Embryonic facial prominence (tissue), 1 donor: ENCODE measurements around the gene FBXL17.

Source experiments
- DNase-seq: peaks from one replicate; pipeline ENCODE4 v3.0.0-alpha.2; 2016; ENCODE audit errors: extremely low spot score

FBXL17 gene

DNA sequence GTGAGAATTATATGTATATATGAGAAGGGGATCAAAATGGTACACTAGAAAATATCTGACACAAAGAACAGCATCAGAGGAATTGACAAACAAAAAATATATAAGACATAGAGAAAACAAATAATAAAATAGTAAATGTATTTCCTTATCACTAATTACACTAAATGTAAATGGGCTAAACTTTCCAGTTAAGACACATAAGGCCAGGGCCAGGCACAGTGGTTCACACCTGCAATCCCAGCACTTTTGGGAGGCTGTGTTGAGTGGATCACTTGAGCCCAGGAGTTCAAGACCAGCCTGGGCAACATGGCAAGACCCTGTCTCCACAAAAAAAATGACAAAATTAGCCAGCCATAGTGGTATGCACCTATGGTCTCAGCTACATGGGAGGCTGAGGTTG lies 8.5 kb downstream of the FBXL17 start:
- no peak for DNase-seq

DNA sequence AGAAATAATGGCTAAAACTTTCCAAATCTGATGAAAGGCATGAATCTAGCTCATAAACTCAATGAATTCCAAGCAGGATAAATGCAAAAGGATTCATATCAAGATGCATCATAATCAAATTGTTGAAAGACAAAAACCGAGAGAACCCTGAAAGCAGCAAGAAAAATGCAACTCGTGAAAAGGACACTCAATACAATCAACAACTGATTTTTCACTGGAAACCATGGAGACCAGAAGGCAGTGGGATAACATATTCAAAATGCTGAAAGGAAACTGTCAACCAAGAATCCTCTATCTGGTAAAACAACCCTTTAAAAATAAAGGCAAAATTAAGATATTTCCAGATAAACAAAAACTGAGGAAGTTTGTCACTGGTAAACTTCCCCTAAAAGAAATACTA lies 9.5 kb downstream of the FBXL17 start:
- no peak for DNase-seq

DNA sequence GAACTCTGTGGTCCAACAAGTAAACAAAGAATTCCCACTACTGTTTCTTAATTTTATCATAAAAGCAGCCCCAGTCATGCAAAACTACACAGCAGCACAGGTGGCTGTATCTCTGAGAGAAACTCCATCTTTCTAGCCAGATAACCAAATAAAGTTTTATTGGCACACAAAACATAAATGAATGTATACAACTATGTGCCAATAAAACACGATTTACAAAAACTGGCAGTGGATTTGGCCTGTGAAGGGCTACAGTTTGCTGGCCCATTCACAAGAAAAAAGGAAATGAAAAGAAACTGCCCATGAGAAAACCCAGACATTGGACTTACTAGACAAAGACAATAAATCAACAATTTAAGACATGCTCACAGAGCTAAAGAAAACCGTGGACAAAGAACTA lies 10.6 kb downstream of the FBXL17 start:
- no peak for DNase-seq

DNA sequence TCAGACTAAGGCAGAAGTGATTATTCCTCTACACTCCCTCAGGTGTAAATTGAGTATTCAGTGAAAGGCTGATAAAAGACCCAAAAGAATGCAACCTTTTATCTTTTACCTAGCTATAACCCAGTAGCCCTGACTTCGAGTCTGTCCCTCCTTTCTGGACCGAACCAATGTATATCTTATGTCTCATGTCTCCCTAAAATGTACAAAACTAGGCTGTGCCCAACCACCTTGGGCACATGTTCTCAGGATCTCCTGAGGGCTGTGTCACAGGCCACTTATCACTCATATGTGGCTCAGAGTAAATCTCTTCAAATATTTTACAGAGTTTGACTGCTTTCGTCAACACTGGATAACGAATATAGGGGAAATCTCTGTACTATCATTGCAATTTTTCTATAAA lies 12.7 kb downstream of the FBXL17 start:
- DNase-seq, result no peak

DNA sequence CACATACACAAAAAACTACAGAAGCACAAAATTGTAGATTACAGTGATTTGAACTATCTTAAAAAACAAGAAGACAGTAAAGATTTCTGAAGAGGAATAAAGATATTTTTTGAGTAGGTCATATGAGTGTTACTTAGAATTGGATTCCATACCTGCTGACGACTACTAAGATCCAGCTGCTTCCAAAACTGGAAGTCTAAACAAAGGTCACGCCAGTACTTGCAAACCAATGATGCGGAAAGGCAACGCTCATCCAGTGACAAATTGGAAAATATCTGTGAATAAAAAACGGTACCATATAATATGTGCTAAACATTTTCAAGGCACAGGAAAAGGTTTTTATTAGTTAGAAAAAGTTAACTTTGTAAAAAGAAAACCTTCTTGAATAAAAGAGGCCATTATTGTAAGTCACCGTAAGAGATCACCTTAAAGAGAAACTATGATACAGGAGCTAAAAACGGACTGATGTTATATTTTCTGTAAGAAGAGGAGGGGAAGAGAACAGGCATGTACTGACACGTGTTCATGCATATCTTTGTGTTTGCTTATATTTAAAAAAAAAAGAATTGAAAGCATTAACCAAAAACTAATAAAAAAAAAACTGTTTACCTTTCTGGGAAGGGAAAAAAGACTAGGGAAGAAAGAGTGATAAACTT lies 14.1 kb downstream of the FBXL17 start:
- DNase-seq, result no peak

DNA sequence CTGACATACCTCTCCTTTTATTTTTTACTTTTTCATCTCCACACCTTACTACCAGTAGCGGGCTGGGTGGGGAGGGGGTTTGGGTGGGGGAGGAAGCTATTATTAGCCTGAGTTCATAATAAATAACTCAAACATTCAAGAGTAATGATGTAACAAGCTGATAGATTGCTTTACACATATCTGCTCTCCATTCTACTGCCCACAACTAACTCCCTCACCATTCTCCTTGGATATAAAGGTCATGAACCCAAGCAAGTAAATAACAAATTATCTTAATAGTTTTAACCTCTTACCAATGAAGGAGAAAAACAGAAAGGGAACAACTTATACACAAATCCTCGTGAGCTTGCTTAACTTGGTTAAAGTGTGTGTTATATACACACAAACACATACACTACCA lies 15.4 kb downstream of the FBXL17 start:
- no peak for DNase-seq

DNA sequence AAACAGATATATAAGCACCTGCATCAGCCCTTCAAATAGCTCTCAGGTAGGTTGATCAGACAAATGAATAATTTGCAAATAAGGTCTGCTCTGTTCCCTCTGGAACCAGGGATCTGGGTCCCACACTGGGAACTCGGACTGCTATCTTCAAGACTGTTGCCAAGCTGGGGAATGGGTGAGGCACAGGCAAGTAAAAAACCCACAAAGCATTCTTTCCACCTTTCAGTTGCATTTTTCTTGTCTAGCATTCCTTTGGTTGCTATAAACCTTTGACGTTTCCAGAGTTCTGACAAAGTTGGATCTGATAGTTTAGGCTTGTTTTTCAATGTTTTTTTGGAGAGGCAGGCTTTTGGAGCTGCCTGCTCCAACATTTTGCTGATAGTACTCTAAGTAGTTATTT lies 20.1 kb downstream of the FBXL17 start:
- no peak for DNase-seq

DNA sequence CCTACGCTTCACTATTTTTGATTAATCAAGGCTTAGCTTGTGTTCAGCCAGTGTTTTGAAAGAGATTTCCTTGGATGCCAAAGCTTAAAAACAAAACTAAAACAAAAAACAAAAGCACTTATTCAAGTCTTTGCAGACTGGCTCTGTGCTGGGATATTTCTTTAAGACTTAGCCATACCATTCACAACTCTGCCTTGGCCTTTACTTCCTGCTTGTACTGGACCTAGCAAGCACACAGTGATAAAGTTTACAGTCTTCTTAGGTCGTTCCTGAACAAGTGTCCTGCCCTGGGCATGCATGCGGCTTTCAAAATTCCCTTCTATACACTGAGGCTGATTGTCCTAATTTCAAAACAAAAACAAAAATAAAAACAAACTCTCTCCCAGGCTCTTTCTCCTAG lies 20.7 kb downstream of the FBXL17 start:
- DNase-seq, result no peak

DNA sequence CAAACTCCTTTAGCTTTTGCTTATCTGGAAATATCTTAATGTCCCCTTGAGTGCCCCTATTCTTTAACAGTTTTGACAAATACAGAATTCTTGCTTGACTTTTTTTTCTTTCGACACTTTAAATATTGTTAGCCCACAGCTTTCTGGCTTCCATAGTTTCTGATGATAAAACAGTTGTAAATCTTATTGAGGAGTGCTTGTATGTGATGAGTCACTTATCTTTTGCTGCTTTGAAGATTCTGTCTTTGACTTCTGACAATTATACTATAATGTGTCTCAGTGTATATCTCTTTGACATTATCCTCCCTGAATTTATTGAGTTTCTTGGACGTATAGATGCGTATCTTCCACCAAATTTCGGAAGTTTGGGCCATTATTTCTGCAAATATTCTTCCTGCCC lies 21.6 kb downstream of the FBXL17 start:
- no peak for DNase-seq

DNA sequence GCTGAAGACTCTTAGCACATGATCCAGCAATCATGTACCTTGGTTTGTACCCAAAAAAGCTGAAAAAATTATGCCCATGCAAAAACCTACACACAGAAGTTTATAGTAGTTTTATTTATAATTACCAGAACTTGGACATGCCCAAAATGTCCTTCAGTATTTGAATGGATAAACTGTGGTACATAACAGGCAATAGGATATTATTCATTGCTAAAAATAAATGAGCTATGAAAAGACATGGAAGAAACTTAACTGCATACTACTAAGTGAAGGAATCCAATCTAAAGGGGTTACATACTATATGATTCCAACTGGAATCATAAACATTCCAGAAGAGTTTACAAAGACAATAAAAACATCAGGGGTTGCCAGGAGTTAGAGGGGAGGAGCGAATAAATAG lies 25.6 kb downstream of the FBXL17 start:
- DNase-seq, result no peak

DNA sequence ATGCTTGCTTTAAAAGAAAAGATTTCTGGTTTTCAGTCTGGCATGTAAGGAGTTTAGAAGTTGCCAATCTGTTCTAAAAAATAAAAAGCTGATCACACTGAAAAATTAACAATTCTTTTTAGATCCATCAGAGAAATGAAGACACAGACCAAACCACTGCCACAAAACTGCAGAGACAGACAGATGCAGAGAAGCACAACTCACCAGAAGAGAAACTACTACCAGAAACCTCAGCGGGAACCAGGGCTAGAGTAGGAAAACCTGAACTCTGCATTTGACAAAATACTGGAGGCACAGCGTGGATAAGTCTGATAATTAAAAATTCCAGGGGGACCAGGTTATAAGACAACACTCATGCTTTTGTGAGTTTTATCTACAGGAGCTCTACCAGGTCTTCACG lies 28.8 kb downstream of the FBXL17 start:
- no peak for DNase-seq

DNA sequence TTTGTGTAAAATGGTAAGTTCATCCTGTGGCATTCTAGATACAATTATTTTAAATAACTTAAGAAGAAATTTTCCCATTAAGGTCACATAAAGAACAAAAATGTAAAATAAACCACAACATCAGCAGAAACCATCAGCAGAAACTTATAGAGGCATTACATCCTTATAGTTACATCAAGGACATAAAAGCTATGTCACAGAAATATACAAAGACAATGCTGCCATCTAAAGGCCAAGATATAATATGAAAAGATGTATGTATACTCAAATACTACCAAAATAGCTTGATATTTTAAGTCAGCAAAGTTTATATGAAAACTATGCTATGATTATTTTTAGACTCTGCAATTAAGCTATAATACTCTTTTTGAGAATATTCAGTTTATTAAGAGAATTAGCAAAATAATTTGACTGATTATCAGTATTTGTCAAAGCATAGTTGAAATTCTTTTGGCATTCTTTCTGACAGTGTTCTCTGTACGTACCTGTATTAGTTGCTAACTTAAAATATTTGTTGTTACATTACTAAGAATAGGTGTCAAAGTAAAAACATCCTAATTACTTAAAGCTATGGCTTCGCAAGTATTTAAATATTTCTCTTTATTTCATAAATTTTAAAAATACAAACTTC lies 36.2 kb downstream of the FBXL17 start:
- peak; percentile 58 for DNase-seq

DNA sequence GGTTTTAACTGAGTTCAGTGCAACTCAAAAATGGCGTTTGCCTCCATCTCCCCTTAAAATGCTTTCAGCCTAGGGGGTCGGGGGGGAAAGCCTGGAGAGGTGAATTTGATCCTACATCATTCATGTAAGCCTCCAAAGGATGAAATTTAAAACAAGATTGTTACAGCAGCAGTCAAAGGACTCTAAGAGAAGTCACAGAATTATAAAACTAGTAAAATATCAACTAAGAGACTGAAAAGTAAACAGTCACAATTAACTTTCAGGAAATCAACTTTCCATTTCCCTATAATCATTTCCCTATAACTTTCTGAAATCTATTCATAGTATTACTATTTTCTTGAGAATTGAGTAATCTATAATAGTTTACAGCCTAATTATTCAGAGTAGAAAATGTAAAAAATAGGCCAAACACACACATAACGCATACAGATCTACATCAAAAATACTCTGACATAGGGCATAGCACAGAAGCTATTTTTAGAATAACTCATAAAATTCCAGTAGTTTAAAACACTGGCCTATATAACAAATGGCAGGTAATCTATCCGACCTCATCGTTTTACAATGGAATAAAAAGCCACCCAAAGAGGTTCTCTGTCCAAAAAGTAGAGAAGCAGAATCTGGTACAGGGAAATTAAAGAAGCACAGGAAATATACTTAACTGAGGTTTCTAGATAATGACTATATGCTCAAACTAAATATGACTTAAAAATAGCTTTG lies 37.6 kb downstream of the FBXL17 start:
- DNase-seq, result no peak

DNA sequence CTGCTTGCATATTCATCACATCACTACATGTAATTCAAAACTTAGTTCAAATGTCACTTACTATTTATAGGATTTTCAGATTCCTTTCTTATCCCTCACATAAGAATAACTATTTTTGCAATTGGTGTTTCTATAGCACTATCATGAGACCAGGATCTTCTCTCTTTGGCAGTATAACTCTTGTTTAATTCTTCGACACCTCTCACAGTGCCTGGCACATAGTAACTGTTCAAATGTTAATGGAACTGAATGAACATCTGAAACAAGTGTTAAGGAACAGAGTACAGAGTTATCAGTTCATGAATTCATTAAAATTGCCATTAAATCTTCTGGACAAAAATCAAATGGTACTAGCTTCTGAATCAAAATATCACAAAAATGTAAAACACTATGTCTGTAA lies 40.0 kb downstream of the FBXL17 start:
- no peak for DNase-seq

DNA sequence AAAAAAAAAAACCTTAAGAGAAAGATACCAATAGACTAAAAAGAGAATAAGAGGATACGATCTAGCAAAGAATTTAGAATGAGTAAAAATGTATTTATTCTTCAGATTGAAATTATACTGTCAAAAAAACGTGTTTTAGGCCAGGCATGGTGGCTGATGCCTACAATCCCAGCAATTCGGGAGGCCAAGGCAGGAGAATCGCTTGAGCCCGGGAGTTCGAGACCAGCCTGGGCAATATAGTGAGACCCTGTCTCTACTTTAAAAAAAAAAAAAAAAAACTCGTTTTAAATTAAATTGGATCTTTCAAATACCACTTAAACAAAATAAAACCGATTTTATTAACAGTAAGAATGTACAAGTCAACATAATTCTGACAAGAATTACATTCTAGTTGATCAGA lies 41.8 kb downstream of the FBXL17 start:
- no peak for DNase-seq

DNA sequence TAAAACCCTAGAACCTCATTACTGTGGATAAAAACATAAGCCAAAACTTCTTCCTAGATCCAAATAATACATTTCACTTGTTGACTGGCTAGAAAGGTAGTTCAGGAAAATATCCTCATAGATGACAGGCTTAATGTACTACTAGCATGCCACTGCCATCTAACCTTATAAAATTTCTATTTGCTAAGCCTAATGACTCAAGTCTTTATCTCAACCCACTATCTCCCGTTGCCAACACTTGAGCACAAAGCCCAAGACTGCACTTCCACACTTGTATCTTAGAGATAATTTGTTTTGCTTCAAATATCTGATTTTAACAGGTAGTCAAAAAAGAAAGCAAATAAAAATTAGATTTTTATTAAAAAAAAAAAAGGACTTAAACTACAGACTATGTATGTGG lies 42.7 kb downstream of the FBXL17 start:
- no peak for DNase-seq

DNA sequence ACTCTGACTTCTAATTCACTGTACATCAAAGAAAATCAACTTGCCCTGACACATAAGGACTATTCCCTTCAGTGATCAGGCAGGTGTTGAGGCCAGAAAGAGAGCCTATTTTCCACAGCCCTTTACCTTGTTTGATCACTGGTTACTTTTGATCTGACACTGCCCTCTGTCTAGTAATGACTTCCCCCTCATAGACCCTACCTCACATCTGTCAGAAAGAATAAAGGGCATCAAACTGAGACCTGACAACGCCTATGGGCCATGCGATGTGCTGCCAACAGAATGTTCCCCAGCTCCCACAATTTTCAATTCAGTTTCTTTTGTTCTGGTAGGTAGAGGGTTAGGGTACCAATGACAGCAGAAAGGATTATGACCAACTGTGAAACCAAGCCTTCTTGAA lies 47.7 kb downstream of the FBXL17 start:
- DNase-seq, result no peak

DNA sequence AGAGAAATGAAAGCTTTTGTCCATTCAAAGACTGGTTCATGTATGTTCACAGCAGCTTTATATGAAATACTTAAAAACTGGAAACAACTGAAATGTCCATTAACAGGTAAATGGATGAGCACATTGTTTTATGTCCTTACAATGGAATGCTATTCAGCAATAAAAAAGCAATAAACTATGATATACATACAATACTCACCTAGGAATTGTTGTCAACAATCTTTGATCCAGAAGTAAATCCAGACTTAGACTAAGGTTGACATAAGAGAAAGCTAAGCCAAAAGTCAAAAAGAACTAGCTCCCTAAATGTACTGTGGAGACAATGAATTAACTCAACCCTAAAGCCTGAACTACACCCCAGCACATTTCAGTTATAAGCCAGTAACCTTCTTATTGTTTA lies 54.9 kb downstream of the FBXL17 start:
- DNase-seq, result no peak

DNA sequence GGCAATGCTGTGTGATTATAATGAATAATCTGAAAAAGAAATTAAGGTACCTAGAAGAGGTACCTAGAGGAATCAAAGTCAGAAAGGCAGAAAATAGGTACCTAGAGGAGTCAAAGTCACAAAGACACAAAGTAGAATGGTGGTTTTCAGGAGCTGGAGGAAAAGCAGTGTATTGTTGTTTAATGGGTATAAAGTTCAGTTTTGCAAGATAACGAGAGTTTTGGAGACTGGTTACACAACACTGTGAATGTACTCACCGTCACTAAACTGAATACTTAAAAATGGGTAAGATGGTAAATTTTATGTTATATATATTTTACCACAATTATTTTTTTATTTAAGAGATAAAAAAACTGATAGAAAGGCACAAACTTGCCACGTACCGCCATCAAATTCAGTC lies 57.0 kb downstream of the FBXL17 start:
- no peak for DNase-seq

DNA sequence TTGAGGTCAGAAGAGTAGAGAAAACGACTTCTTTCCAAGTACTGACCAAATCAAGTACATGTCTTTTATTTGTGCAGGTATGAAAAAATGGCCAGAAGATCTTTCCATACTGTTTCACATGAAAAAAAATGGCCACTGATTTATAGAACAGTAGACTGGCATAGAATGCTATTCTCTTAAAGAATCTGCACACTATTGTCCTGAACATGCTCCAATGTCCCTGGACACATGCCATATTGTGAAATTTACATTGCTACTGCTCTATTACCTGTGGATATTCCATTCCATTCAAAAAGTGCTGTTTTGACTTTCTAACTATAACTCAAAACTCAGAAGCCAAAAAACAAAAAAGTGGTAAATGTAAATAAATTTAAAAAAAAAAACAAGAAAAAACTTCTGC lies 60.6 kb downstream of the FBXL17 start:
- DNase-seq, result no peak

DNA sequence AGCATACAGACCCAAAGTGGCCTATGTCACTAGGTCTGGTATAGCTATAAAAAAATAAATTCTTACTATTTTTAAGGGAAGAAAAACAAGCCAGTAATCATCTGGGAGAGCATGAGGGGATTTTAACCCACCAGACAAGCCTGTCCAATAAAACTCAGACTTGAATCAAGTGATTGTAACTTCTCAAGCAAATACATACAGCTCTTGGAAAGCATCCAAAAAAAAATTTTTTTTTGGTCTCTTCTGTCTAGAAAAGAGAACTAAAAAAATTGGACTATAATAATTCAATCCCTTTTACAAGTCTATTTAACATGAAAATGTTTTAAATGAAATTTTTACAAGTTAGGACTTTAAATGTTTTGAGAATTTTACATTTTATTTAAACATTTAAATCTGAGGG lies 61.7 kb downstream of the FBXL17 start:
- DNase-seq, result no peak

DNA sequence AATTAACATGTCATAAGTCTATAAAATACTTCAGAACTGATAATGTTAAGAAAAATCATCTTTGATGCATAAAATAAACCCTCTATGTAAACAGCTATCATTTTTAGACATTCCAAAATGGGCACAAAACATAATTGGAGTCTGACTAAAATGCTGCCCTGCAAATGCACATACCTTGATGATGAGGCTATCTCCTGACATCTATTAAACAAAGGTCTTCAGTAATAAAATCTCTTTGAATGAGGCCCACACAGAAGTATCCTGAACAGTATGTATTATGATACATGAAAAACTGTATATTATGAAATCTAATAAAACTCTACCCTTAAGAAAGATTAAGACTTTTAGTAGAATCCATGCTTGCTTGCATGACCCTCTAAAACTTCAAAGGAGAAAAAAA lies 66.1 kb downstream of the FBXL17 start:
- no peak for DNase-seq

DNA sequence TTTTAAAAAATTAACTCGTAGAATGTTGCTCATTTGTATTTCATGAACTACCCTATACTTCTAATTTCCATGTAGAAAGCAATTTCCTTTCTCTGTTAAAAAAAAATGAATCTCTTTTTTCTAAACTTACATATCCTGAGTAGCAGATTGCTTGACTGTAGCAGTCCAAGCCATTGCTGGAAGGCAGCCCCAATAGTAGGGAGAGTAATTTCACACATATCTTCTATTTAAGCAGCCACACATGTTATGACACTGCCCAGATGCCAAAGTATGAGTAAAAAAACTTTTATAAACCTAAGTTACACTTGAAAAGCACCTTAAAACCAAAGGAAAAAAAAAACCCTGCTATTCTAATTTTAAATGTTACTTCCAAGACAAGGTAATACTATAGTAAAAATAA lies 69.6 kb downstream of the FBXL17 start:
- DNase-seq, result no peak
